ENCODE measurements around the gene SOX13.

SOX13 gene

DNA sequence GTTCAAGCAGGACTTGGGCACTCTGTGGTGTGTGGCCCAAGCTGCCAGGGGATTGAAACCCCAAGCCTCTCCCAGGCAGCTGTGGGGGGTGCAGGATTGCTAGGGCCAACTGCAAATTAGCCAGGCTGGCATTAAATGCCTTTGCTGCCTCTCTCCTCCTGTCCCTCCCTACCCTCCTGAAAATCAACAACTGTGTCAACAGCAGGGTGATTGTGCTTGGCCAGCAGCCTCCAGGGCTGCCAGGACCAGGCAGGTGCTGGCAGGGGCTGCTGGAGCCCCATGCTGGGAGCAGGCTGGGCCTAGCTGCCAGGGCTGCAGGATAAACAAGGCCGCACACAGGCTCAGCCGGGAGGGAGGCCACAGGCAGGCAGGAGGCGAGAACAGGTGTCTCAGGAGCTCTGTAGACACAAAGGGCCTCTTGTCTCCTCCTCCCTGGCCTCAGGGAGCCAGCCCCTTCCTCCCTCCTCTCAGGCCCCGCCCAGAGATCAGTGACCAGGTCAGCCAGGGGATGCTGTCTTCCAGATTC, 11.4 kb downstream of the SOX13 start:
- TF ChIP-seq, protein P1, sequence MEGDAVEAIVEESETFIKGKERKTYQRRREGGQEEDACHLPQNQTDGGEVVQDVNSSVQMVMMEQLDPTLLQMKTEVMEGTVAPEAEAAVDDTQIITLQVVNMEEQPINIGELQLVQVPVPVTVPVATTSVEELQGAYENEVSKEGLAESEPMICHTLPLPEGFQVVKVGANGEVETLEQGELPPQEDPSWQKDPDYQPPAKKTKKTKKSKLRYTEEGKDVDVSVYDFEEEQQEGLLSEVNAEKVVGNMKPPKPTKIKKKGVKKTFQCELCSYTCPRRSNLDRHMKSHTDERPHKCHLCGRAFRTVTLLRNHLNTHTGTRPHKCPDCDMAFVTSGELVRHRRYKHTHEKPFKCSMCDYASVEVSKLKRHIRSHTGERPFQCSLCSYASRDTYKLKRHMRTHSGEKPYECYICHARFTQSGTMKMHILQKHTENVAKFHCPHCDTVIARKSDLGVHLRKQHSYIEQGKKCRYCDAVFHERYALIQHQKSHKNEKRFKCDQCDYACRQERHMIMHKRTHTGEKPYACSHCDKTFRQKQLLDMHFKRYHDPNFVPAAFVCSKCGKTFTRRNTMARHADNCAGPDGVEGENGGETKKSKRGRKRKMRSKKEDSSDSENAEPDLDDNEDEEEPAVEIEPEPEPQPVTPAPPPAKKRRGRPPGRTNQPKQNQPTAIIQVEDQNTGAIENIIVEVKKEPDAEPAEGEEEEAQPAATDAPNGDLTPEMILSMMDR (IDR thresholded peaks at IDR 0.05), result no peak

DNA sequence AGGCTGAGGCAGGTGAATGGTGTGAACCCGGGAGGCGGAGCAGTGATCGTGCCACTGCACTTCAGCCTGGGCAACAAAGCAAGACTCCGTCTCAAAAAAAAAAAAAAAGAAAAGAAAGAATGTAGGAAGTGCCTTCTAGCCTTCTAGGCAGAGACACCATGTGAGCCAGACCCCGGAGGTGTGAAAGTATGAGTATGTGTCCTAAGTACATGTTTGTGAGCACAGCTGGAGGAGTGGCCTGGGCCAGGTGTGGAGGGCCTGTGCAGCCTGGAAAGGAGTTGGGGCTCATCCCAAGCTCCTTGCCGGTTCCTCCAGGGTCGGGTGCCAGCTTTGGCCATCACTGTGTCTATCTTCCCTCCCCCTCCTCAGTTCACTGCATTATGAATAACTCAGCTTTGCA, 13.0 kb downstream of the SOX13 start:
- TF ChIP-seq, protein P1 (IDR thresholded peaks at IDR 0.05), result no peak

- TF ChIP-seq, protein P1 (IDR thresholded peaks at IDR 0.05), result no peak
Measured at GRCh38 chr1:204087181-204087892, 14.4 kb downstream of the SOX13 start.

DNA sequence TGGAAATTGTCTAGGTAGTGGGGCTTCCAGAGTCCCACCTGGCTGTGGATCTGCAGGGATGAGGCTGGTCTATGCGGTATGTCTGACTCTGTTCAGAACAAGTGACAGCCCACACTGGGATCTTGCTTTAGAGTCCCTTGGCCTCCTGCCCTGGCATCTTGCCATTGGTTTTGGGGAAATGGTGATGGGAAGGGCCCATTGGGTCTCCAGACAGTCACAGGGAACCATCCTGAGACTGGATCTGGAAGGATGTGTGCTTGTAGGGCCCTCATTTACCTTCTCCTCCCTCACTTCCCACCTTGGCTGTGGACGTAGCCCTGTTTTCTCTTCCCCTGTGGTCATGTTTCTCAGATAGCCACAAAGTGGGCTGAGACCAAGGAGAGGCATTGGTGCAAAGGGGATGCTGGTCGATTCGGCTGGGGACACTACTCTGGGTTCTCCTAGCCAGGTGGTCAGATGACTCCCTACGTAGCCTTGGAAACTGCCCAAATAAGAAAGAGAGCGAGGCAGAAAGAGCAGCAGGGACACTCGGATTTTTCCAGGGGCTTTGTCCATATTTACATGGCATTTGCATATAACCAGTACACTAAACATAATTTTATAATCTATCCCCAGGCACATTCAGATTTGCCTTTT, 15.1 kb downstream of the SOX13 start:
- TF ChIP-seq, protein P1 (IDR thresholded peaks at IDR 0.05), result no peak

DNA sequence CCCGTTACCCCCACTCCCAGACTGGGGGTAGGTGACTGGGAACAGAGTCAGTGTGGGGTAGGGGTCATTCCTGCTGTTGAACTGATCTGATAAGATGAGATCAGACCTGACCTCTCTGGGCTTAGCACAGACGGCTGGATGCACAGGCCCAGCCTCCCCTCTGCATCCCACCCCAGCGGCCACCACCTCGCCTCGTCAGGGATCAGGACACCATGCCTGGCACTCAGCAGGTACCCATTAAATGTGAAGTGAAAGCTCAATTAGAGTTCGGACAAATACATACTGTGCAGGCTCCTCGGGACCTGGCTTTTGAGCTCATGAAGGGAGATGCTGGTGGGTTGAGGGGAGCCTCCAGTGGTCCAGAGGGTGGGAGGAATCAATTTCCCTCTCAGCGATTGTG, 15.7 kb downstream of the SOX13 start:
- TF ChIP-seq, protein P1 (IDR thresholded peaks at IDR 0.05), result no peak

DNA sequence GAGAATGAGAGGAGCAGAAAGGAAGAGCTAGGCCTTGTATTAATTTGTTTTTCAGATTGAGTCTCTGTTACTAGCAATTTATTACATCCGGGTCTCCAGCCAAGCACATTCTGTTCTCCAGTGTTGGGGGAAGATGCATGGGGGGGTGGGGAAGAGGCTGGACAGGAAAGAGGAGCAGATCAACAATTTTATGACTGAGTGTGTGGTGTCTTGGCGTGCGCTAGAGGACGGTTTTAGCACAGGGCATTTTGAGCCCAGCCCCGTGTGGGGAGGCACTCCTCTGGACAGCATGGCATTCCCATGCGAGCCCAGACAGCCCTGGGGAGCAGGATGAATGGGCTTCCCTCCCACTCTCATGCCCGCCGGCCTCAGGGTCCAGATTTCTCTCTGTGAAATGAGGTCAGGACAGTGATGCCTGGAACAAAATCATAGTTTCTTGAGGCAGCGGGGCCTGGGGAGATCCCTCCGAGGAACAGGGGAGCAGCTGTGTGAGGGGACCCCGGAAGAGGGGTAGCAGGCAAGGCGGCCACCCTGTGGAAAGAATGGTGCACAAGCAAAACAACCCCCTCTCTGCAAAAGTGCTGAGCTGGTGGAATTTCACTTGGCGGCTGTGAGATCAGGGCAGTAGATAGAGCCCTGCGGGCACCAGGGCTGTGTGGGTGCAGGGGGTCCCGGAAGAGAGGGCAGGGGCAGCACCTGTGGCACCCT, 16.3 kb downstream of the SOX13 start:
- TF ChIP-seq, protein P1 (IDR thresholded peaks at IDR 0.05), result no peak

- TF ChIP-seq, protein P1 (IDR thresholded peaks at IDR 0.05), result no peak
Measured at GRCh38 chr1:204091066-204091465, 18.2 kb downstream of the SOX13 start.
